ENCODE measurements around the gene MMP28.

- TF ChIP-seq, protein P1, sequence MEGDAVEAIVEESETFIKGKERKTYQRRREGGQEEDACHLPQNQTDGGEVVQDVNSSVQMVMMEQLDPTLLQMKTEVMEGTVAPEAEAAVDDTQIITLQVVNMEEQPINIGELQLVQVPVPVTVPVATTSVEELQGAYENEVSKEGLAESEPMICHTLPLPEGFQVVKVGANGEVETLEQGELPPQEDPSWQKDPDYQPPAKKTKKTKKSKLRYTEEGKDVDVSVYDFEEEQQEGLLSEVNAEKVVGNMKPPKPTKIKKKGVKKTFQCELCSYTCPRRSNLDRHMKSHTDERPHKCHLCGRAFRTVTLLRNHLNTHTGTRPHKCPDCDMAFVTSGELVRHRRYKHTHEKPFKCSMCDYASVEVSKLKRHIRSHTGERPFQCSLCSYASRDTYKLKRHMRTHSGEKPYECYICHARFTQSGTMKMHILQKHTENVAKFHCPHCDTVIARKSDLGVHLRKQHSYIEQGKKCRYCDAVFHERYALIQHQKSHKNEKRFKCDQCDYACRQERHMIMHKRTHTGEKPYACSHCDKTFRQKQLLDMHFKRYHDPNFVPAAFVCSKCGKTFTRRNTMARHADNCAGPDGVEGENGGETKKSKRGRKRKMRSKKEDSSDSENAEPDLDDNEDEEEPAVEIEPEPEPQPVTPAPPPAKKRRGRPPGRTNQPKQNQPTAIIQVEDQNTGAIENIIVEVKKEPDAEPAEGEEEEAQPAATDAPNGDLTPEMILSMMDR (IDR thresholded peaks at IDR 0.05) = no peak
- no peak for TF ChIP-seq POLR2AphosphoS5 (IDR thresholded peaks at IDR 0.05)
- no peak for TF ChIP-seq POLR2A (IDR thresholded peaks at IDR 0.05)
These were observed 46.1 kb upstream of the MMP28 start for GRCh38 chr17:35841505-35841904.
